Naive thymus-derived CD8-positive, alpha-beta T cell (primary cell): ENCODE measurements around the gene VEZT. TPM values are rescaled to one million over a fixed set of nuclear protein-coding genes. Genes with fewer than 3 reads are reported as not detected.
A peak's percentile ranks its signal among the peaks of the same experiment; 100 is the strongest.
"Not testable (repeated sequence)": the region's sequence is repeated elsewhere in the genome, so short reads cannot be mapped to it uniquely, and the experiment has no call there.

Experiments used
- ATAC-seq, 2 donors: fragments of 150-1000 bp; cut with Tn5 transposase in 1 of 2; sonication (Bioruptor Pico), chemical (Tn5 transposase) in 1 of 2; 1 replicate in 1 of 2; 2 replicates in 1 of 2; pipeline ENCODE4 v1.10.0; 2021; ENCODE audit warnings: mild to moderate bottlenecking in 2 of 2, moderate library complexity in 2 of 2
- POLR2A ChIA-PET: fragments of 350-600 bp; sonication (Branson Sonifier 250); formaldehyde crosslinking; loops from one replicate; lab custom pipeline; 2021; ENCODE audit warnings: antibody characterized with exemption; lab: Charles Lee
- DNase-seq, 10 donors: peaks; one replicate each; pipeline versions ENCODE4 v3.0.0 to v3.0.0-alpha.2; 2020 to 2022
- H3K27ac Mint-ChIP-seq, 10 donors: one replicate each; pipeline ENCODE4 v1.8.0; 2020 to 2022; ENCODE audit warnings: mild to moderate bottlenecking in 10 of 10, mixed read lengths in 10 of 10, moderate library complexity in 4 of 10, inconsistent platforms in 1 of 10
- H3K27me3 Mint-ChIP-seq, 5 donors: one replicate each; pipeline ENCODE4 v1.8.0; 2021 to 2022; ENCODE audit warnings: mixed read lengths in 5 of 5
- H3K36me3 Mint-ChIP-seq, 3 donors: one replicate each; pipeline ENCODE4 v1.8.0; 2020 to 2022; ENCODE audit warnings: mixed read lengths in 3 of 3, mild to moderate bottlenecking in 2 of 3, inconsistent platforms in 1 of 3
- H3K4me1 Mint-ChIP-seq, 4 donors: one replicate each; pipeline ENCODE4 v1.8.0; 2021 to 2022; ENCODE audit warnings: mixed read lengths in 4 of 4
- H3K4me3 Mint-ChIP-seq, 10 donors: one replicate each; pipeline ENCODE4 v1.8.0; 2020 to 2022; ENCODE audit warnings: mild to moderate bottlenecking in 10 of 10, mixed read lengths in 10 of 10, moderate library complexity in 6 of 10, inconsistent platforms in 1 of 10
- H3K9me3 Mint-ChIP-seq, 9 donors: one replicate each; pipeline ENCODE4 v1.8.0; 2020 to 2022; ENCODE audit warnings: mixed read lengths in 9 of 9, mild to moderate bottlenecking in 3 of 9, inconsistent platforms in 1 of 9, moderate library complexity in 1 of 9
- polyA plus RNA-seq, 3 donors: library from polyadenylated mRNA; unstranded; fragments of 300-500 nt; fragmentation: Illumina TruSeq; gene quantifications; one replicate each; pipeline ENCODE4 v1.2.3, GENCODE V29; 2021
- total RNA-seq, 8 experiments: library from RNA in 2 of 8; stranded (reverse) in 2 of 8; gene quantifications; one replicate each; pipeline ENCODE4 v1.2.3 and lab custom pipeline; 2021 to 2026

VEZT gene
- total and polyA plus RNA-seq, 5 experiments from 2014 or later: 17.4 to 44.8 (median 22.7) TPM

DNA sequence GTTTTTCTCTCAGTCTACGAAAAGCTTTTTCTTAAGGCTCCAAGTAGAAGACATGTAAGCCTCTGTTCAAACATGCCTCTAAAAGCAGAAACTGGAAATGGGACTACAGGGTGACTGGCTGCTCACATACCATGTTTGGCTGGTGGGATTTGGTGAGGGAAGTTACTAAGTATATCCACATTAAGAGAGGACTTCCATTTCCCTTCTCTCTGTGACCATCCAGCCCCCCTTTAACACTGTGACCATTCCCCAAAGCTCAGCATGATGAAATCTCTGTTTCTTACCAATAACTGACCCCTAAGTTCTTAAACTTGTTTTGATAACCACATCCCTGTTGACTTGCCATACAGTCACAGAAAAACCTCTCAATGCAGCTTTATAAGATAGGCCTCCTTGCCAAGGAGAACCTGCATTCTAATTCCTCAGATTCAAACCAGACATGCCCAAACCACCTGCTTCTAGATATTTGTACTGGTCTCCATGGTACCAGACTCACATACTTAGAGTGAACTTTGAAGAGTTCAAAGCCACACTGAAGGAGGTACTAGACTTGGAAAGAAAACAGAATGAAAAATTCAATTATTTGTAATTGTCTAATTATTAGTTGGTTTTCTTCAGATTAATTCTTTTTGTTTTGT, 102.2 kb downstream of the VEZT start:
- H3K4me3 Mint-ChIP-seq: no peak overlapping the region
- ATAC-seq (no peak), DNase-seq (no peak)
- H3K27me3 Mint-ChIP-seq: peaks cover 0 to 4% (median 3%) of the 10 kb centered on the region in 5 donors
- H3K27ac Mint-ChIP-seq: no peak overlapping the region
- H3K9me3 Mint-ChIP-seq: no peaks in the 10 kb centered on the region
- no peaks in the 10 kb centered on the region for H3K4me1 Mint-ChIP-seq
- no peaks in the 10 kb centered on the region for H3K36me3 Mint-ChIP-seq
- POLR2A ChIA-PET: no interaction called here

GRCh38 chr12:95321516-95322246, 104.1 kb downstream of the VEZT start:
- no peaks in the 10 kb centered on the region for H3K36me3 Mint-ChIP-seq
- DNase-seq: no peak
- POLR2A ChIA-PET: no interaction called here
- ATAC-seq: no peak
- H3K27me3 Mint-ChIP-seq: peaks cover 0 to 5% (median 1%) of the 10 kb centered on the region in 5 donors
- H3K9me3 Mint-ChIP-seq: no peaks in the 10 kb centered on the region
- H3K4me1 Mint-ChIP-seq: no peaks in the 10 kb centered on the region
- no peak overlapping the region for H3K4me3 Mint-ChIP-seq
- H3K27ac Mint-ChIP-seq: peak overlapping the region in 1 of 10 donors; percentile 29

- no peak for DNase-seq
- no peaks in the 10 kb centered on the region for H3K9me3 Mint-ChIP-seq
- POLR2A ChIA-PET: no interaction called here
- H3K36me3 Mint-ChIP-seq: no peaks in the 10 kb centered on the region
- H3K27ac Mint-ChIP-seq: no peak overlapping the region
- no peaks in the 10 kb centered on the region for H3K4me1 Mint-ChIP-seq
- ATAC-seq: no peak
- peaks cover 0 to 5% (median 1%) of the 10 kb centered on the region in 5 donors for H3K27me3 Mint-ChIP-seq
- no peak overlapping the region for H3K4me3 Mint-ChIP-seq
Measured at GRCh38 chr12:95322326-95322725, 104.7 kb downstream of the VEZT start.

DNA sequence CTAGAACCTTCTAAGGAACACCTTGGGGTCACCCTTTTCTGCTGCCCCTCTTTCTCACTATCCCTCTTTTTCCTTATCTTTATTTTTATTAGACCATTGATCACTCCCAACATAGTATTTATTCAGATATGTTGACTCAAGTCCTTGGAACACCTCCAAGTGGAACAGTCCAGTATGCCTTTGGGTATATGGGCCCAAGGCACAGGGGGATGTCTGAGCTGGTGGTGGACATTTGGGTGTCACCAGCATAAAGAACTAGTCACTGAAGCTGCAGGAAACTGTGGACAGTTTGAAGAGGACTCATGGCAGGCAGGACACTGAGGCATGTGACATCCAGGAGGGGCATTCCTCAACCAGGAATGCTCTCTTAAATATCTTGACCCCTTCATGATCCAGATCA, 105.6 kb downstream of the VEZT start:
- no peak overlapping the region for H3K4me3 Mint-ChIP-seq
- no peaks in the 10 kb centered on the region for H3K4me1 Mint-ChIP-seq
- no peaks in the 10 kb centered on the region for H3K9me3 Mint-ChIP-seq
- H3K36me3 Mint-ChIP-seq: no peaks in the 10 kb centered on the region
- no peak for ATAC-seq
- H3K27me3 Mint-ChIP-seq: peaks cover 0 to 5% (median 3%) of the 10 kb centered on the region in 5 donors
- no peak for DNase-seq
- no peak overlapping the region for H3K27ac Mint-ChIP-seq
- POLR2A ChIA-PET: no interaction called here

GRCh38 chr12:95324246-95324645, 106.6 kb downstream of the VEZT start:
- POLR2A ChIA-PET, H3K27ac Mint-ChIP-seq, H3K27me3 Mint-ChIP-seq, H3K9me3 Mint-ChIP-seq, H3K4me3 Mint-ChIP-seq, H3K36me3 Mint-ChIP-seq, H3K4me1 Mint-ChIP-seq, ATAC-seq, DNase-seq: not testable (repeated sequence)

- Mint-ChIP-seq H3K9me3 (no peaks in the 10 kb centered on the region), H3K4me3 (no peak overlapping the region), H3K27ac (no peak overlapping the region), H3K27me3 (peaks cover 0 to 5% (median 3%) of the 10 kb centered on the region in 5 donors), H3K36me3 (no peaks in the 10 kb centered on the region), H3K4me1 (no peaks in the 10 kb centered on the region)
- ATAC-seq (no peak), DNase-seq (no peak)
- POLR2A ChIA-PET: no interaction called here
Measured at GRCh38 chr12:95325501-95325900, 107.9 kb downstream of the VEZT start.

DNA sequence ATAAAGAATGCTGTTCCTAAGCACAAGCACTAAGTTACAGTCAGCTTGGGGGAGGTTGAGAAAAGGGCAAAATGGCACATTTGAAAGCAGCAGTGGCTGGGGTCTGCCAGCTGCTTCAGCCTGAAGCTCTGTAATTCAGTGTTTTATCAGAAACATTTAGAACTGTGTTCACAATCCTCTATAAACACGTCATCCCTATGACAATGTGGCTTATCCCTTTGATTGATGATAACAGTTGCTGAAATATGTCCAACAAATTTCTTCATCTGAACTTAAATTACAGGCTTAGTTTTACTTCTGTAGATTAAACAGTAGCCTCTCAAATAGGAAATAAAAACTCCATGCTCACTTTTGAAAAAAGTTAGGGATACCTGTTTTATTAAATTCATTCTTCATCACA, 108.8 kb downstream of the VEZT start:
- no peak for ATAC-seq

GRCh38 chr12:95326855-95327254, 109.2 kb downstream of the VEZT start:
- Mint-ChIP-seq H3K27me3 (peaks cover 0 to 5% (median 3%) of the 10 kb centered on the region in 5 donors), H3K9me3 (no peaks in the 10 kb centered on the region), H3K27ac (no peak overlapping the region), H3K36me3 (no peaks in the 10 kb centered on the region), H3K4me1 (no peaks in the 10 kb centered on the region), H3K4me3 (no peak overlapping the region)
- POLR2A ChIA-PET: no interaction called here
- DNase-seq: no peak
- ATAC-seq: no peak

More for the DNA sequence above, 108.8 kb downstream of the VEZT start:
- Mint-ChIP-seq H3K4me1 (no peaks in the 10 kb centered on the region), H3K27me3 (peaks cover 0 to 5% (median 3%) of the 10 kb centered on the region in 5 donors), H3K9me3 (no peaks in the 10 kb centered on the region), H3K27ac (no peak overlapping the region), H3K4me3 (no peak overlapping the region), H3K36me3 (no peaks in the 10 kb centered on the region)
- POLR2A ChIA-PET: no interaction called here
- DNase-seq: no peak

DNA sequence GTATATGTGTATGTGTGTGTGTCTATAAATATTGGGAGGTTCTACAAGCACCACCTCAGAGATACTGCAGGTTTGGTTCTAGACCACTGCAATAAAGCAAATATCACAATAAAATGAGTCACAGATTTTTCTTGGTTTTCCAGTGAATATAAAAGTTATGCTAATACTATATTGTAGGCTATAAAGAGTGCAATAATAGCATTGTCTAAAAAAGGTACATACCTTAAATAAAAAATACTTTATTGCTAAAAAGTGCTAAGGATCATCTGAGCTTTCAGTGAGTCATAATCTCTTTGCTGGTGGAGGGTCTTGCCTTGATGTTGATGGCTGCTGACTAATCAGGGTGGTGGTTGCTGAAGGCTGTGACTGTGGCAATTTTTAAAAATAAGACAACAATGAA, 111.1 kb downstream of the VEZT start:
- H3K27ac Mint-ChIP-seq: no peak overlapping the region
- DNase-seq (no peak), ATAC-seq (no peak)
- peaks cover 0 to 3% (median 0%) of the 10 kb centered on the region in 5 donors for H3K27me3 Mint-ChIP-seq
- H3K9me3 Mint-ChIP-seq: no peaks in the 10 kb centered on the region
- no peak overlapping the region for H3K4me3 Mint-ChIP-seq
- H3K36me3 Mint-ChIP-seq: no peaks in the 10 kb centered on the region
- POLR2A ChIA-PET: no interaction called here
- H3K4me1 Mint-ChIP-seq: no peaks in the 10 kb centered on the region

DNA sequence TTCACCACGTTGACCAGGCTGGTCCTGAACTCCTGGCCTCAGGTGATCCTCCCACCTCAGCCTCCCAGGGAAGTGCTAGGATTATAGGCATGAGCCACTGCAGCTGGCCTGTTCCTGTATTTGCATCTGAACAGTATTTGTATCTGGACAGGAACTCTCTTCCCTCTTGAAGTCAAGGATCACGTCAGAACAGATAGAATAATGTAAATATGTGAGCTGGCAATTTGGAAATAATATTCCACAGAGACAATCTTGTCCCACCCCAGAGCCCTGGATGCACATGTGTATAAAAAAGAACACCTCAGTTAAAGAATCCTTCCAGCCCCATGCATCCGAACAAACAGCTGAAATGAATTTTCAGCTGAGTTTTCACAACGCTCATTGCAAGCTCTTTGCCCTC, 118.3 kb downstream of the VEZT start:
- POLR2A ChIA-PET: no interaction called here
- H3K36me3 Mint-ChIP-seq: no peaks in the 10 kb centered on the region
- no peak overlapping the region for H3K4me3 Mint-ChIP-seq
- H3K4me1 Mint-ChIP-seq: peaks cover 0 to 5% (median 2%) of the 10 kb centered on the region in 4 donors
- peak overlapping the region in 3 of 10 donors; percentile 1 to 78 (median 53) for H3K27ac Mint-ChIP-seq
- peaks cover 0 to 2% (median 0%) of the 10 kb centered on the region in 9 donors for H3K9me3 Mint-ChIP-seq
- ATAC-seq (no peak), DNase-seq (no peak)
- H3K27me3 Mint-ChIP-seq: peaks cover 0 to under 1% (median 0%) of the 10 kb centered on the region in 5 donors

- POLR2A ChIA-PET: no interaction called here
- H3K36me3 Mint-ChIP-seq: no peaks in the 10 kb centered on the region
- H3K27me3 Mint-ChIP-seq: peaks cover 0 to 4% (median 0%) of the 10 kb centered on the region in 5 donors
- DNase-seq (no peak), ATAC-seq (no peak)
- H3K27ac Mint-ChIP-seq: peak overlapping the region in 3 of 10 donors; percentile 1 to 78 (median 53)
- H3K9me3 Mint-ChIP-seq: peaks cover 0 to 2% (median 0%) of the 10 kb centered on the region in 9 donors
- peaks cover 0 to 5% (median 3%) of the 10 kb centered on the region in 4 donors for H3K4me1 Mint-ChIP-seq
- H3K4me3 Mint-ChIP-seq: no peak overlapping the region
Measured at GRCh38 chr12:95336387-95337067, 118.9 kb downstream of the VEZT start.

DNA sequence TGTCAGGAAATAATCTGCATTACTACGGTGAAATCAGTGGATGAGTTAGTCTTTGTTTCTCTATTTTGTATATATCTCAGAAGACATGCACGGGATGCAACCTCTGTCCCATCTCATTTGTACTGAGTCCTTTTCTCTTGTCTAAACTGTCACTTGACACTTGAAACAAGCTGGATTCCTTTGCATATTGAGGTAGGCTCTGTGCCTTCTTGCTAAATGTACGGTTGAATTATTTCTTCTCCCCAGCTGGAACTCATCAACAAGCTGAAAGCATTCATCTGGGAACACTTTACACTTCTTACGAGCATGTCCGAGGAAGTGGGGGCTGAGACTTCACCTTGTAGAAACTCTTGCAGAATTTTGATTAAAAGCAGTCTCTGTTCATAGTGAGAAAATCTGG, 119.5 kb downstream of the VEZT start:
- Mint-ChIP-seq H3K4me3 (no peak overlapping the region), H3K27ac (no peak overlapping the region), H3K27me3 (peaks cover 0 to 4% (median 0%) of the 10 kb centered on the region in 5 donors), H3K4me1 (peaks cover 0 to 5% (median 3%) of the 10 kb centered on the region in 4 donors), H3K9me3 (peaks cover 0 to 2% (median 0%) of the 10 kb centered on the region in 9 donors), H3K36me3 (no peaks in the 10 kb centered on the region)
- no peak for DNase-seq
- no peak for ATAC-seq
- POLR2A ChIA-PET: no interaction called here
